D341Med (cell line): Measurements from ENCODE around the gene CDC42BPA.
A peak's percentile ranks its signal among the peaks of the same experiment; 100 is the strongest.
"Not testable (repeated sequence)": the region's sequence is repeated elsewhere in the genome, so short reads cannot be mapped to it uniquely, and the experiment has no call there.

Source experiments
- DNase-seq: peaks from one replicate; pipeline ENCODE4 v3.0.0; 2012; ENCODE audit warnings: low spot score

Gene CDC42BPA

GRCh38 chr1:227192163-227192562 lies 126.1 kb downstream of the CDC42BPA start:
- DNase-seq: no peak

- DNase-seq: no peak
Measured at GRCh38 chr1:227191607-227192006, 126.7 kb downstream of the CDC42BPA start.

- DNase-seq: no peak
Measured at GRCh38 chr1:227190321-227190720, 128.0 kb downstream of the CDC42BPA start.

GRCh38 chr1:227185291-227185690 lies 133.0 kb downstream of the CDC42BPA start:
- DNase-seq: no peak

GRCh38 chr1:227182012-227182411 lies 136.3 kb downstream of the CDC42BPA start:
- no peak for DNase-seq

- no peak for DNase-seq
Measured at GRCh38 chr1:227175611-227176010, 142.7 kb downstream of the CDC42BPA start.

- no peak for DNase-seq
Measured at GRCh38 chr1:227174164-227174563, 144.1 kb downstream of the CDC42BPA start.

- no peak for DNase-seq
Measured at GRCh38 chr1:227170361-227171166, 147.7 kb downstream of the CDC42BPA start.

- DNase-seq: no peak
Measured at GRCh38 chr1:227169343-227169742, 148.9 kb downstream of the CDC42BPA start.

- no peak for DNase-seq
Measured at GRCh38 chr1:227167276-227168101, 150.8 kb downstream of the CDC42BPA start.

GRCh38 chr1:227166559-227166958 lies 151.7 kb downstream of the CDC42BPA start:
- no peak for DNase-seq

GRCh38 chr1:227161470-227161869 lies 156.8 kb downstream of the CDC42BPA start:
- DNase-seq: no peak

GRCh38 chr1:227156520-227156919 lies 161.8 kb downstream of the CDC42BPA start:
- DNase-seq: no peak

GRCh38 chr1:227155688-227156087 lies 162.6 kb downstream of the CDC42BPA start:
- DNase-seq: no peak

- DNase-seq: no peak
Measured at GRCh38 chr1:227155004-227155403, 163.3 kb downstream of the CDC42BPA start.

- DNase-seq: no peak
Measured at GRCh38 chr1:227152525-227152924, 165.8 kb downstream of the CDC42BPA start.

GRCh38 chr1:227140376-227140775 lies 177.9 kb downstream of the CDC42BPA start:
- DNase-seq: no peak

GRCh38 chr1:227136210-227136820 lies 182.0 kb downstream of the CDC42BPA start:
- no peak for DNase-seq

- no peak for DNase-seq
Measured at GRCh38 chr1:227134686-227135314, 183.5 kb downstream of the CDC42BPA start.

- not testable (repeated sequence) for DNase-seq
Measured at GRCh38 chr1:227132695-227133094, 185.6 kb downstream of the CDC42BPA start.

GRCh38 chr1:227131193-227131592 lies 187.1 kb downstream of the CDC42BPA start:
- DNase-seq: peak; percentile 20

- DNase-seq: no peak
Measured at GRCh38 chr1:227127891-227128290, 190.4 kb downstream of the CDC42BPA start.
